ENCODE data around the gene CDKN2B. TPM values are rescaled to one million over a fixed set of nuclear protein-coding genes. Genes with fewer than 3 reads are reported as not detected.

CDKN2B gene
- total and polyA plus RNA-seq, 9 donors = 0.63 to 5.7 (median 1.7) TPM

DNA sequence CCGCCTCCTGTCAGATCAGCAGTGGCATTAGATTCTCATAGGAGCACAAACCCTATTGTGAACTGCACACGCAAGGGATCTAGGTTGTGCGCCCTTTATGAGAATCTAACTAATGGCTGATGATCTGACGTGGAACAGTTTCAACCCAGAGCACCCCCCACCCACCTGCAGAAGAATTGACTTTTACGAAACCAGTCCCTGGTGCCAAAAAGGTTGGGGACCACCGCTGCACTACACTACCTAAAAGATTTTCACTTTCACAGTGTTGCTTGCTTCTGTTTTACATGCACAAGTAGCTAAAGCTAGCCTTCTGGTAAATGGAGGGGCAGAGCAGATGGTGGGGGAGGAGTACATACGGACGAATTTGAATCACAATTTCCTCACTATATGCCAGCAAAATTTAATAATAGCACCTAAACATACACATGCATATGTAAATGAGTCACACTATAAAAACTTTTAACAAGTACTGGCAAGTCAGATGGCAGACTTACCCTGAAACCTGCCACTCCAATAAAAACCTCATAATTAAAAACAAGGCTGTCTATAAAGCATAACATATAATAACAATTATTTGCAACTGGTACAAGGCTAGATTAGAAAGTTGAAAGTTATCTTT is 24.0 kb upstream of the CDKN2B start:
- Histone ChIP-seq H3K27ac (no peak overlapping the region), H3K4me3 (no peak overlapping the region), H3K9me3 (no peaks in the 10 kb centered on the region), H3K36me3 (no peaks in the 10 kb centered on the region), H3K4me1 (ENCODE audit: insufficient read depth) (no peaks in the 10 kb centered on the region), H3K27me3 (no peaks in the 10 kb centered on the region)
- intact Hi-C loops (cut with DNase I) = no loop called here
- no peak for DNase-seq
- TF ChIP-seq CTCF (IDR thresholded peaks at IDR 0.05) = no peak
- TF ChIP-seq POLR2A (IDR thresholded peaks at IDR 0.05) = no peak
- TF ChIP-seq EP300 (IDR thresholded peaks at IDR 0.05) = no peak
- 76 to 83% (median 76%) methylated on average over 8 of the region's 8 CpGs for WGBS, 3 donors

GRCh38 chr9:22031655-22032411 is 22.7 kb upstream of the CDKN2B start:
- intact Hi-C loops (cut with DNase I) = no loop called here
- DNase-seq = no peak
- Histone ChIP-seq H3K36me3 (no peaks in the 10 kb centered on the region), H3K9me3 (no peaks in the 10 kb centered on the region), H3K27me3 (no peaks in the 10 kb centered on the region), H3K4me1 (ENCODE audit: insufficient read depth) (no peaks in the 10 kb centered on the region), H3K4me3 (no peak overlapping the region), H3K27ac (no peak overlapping the region)
- TF ChIP-seq EP300 (IDR thresholded peaks at IDR 0.05) = no peak
- no peak for TF ChIP-seq POLR2A (IDR thresholded peaks at IDR 0.05)
- no peak for TF ChIP-seq CTCF (IDR thresholded peaks at IDR 0.05)
- 83 to 87% (median 85%) methylated on average over 4 of the region's 4 CpGs for WGBS, 3 donors

DNA sequence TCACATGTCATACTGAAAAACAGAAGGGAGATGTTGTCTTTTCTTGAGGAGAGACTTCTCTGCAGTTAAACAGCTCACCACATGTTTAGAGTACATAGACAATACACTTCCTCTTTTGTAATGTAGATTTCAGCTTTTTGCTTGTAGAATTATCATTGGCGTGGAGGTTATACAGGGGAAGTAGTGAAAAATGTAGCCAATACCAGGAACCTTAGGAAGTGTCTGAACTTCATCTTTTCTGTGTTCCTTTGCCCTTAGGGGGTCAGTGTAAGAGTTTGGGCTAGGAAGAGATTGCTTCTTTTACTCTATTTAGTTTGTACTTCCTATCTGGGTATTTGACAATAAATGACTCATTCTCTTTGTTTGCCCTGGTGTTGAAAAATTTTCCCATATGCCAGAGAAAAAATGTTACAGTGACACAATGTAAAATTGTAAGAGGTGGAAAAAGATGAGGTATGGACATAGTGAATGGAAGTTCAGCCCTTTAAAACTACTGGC is 21.0 kb upstream of the CDKN2B start:
- Histone ChIP-seq H3K9me3 (no peaks in the 10 kb centered on the region), H3K27ac (no peak overlapping the region), H3K27me3 (no peaks in the 10 kb centered on the region), H3K4me1 (ENCODE audit: insufficient read depth) (no peaks in the 10 kb centered on the region), H3K36me3 (no peaks in the 10 kb centered on the region), H3K4me3 (no peak overlapping the region)
- no peak for TF ChIP-seq EP300 (IDR thresholded peaks at IDR 0.05)
- TF ChIP-seq POLR2A (IDR thresholded peaks at IDR 0.05) = no peak
- no peak for TF ChIP-seq CTCF (IDR thresholded peaks at IDR 0.05)
- DNase-seq = no peak
- 44 to 47% (median 46%) methylated on average over 1 of the region's 1 CpG for WGBS, 3 donors
- intact Hi-C loops (cut with DNase I) = no loop called here

DNA sequence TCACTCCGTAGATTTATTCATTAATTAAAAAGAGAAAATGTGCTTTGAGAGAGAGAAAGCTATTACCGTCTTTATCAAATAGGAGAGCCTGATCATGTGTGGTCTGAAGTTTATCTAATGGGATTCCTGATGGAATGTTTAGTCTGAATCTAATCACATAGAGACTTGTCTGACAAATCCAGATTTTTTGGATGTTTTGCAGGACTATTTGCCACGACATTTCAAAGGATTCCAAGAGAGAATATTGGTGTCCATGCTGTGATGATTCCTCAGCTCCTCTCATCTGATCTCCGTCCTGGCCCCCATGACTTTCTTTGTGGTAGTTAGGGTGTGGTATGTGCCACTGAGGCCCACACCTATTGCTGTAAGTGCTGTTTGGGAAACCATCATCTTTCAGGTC is 20.1 kb upstream of the CDKN2B start:
- 54 to 61% (median 60%) methylated on average over 4 of the region's 4 CpGs for WGBS, 3 donors
- Histone ChIP-seq H3K4me3 (no peak overlapping the region), H3K27me3 (no peaks in the 10 kb centered on the region), H3K9me3 (no peaks in the 10 kb centered on the region), H3K36me3 (no peaks in the 10 kb centered on the region), H3K27ac (no peak overlapping the region), H3K4me1 (ENCODE audit: insufficient read depth) (no peaks in the 10 kb centered on the region)
- intact Hi-C loops (cut with DNase I) = no loop called here
- DNase-seq = no peak
- no peak for TF ChIP-seq CTCF (IDR thresholded peaks at IDR 0.05)
- TF ChIP-seq EP300 (IDR thresholded peaks at IDR 0.05) = no peak
- no peak for TF ChIP-seq POLR2A (IDR thresholded peaks at IDR 0.05)

All from ovary (tissue), 9 donors.